Left colon (tissue), 2 donors: Measurements from ENCODE around the gene RABEP2. TPM values are rescaled to one million over a fixed set of nuclear protein-coding genes. Genes with fewer than 3 reads are reported as not detected.
"Not testable (repeated sequence)": the region's sequence is repeated elsewhere in the genome, so short reads cannot be mapped to it uniquely, and the experiment has no call there.

Experiments
- ATAC-seq: fragments of 200-7000 bp; cut with Tn5 transposase; one replicate; pipeline ENCODE4 v1.9.1; 2020; ENCODE audit warnings: mild to moderate bottlenecking, moderate library complexity
- DNase-seq, 2 donors: peaks; one replicate each; pipeline ENCODE4 v3.0.0-alpha.2; 2020
- intact Hi-C, 2 donors: fragments of 100-400 bp; cut with DNase I in 1 of 2; cut with micrococcal nuclease in 1 of 2; formaldehyde crosslinking; loops; one replicate each; pipeline versions ENCODE4 v1.11.2 to v1.14.0; 2022; cut with DNase I, micrococcal nuclease
- total RNA-seq, 2 donors: library from RNA; stranded (reverse); fragmentation: NEBNext Ultra II Directional; extraction: Animal tissue kit (Norgen Biotek cat#: 25700); gene quantifications; one replicate each; pipeline ENCODE4 v1.2.1, GENCODE V29; 2021
- donor health status: DM: no; HTN: no; CAD: no.
- donor health status: DM: yes; HTN: yes; CAD: no.

Gene RABEP2
- total RNA-seq, 2 donors from 2014 or later = 39.6 to 41.4 TPM

DNA sequence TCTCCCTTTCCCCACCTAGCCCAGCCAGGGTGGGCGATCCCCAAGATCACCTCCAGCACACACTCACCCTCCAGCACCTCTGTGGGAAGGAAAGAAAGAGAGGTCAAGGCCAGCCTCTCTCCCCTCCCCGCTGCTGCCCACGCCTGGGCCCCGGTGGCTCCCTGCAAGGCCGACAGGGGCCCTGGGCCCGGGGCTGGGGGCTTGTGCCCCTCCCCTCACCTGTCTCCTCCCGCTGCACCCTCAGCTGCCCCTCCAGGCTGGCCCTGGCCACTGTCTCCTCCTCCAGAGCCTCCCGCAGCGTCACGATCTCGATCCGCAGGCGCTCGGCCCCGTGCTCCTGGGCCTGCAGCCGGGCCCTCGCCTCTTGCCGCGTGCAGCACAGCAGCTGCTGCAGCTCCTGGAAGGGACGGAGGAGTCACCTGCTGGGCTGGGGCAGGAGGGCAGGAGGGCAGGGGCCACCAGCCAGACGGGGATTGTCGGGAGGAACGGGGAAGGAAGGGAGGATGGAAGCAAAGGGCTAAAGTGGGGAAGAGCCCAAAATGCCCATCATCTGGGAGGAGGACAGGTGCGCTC lies 19.2 kb downstream of the RABEP2 start:
- intact Hi-C loops = no loop called here

DNA sequence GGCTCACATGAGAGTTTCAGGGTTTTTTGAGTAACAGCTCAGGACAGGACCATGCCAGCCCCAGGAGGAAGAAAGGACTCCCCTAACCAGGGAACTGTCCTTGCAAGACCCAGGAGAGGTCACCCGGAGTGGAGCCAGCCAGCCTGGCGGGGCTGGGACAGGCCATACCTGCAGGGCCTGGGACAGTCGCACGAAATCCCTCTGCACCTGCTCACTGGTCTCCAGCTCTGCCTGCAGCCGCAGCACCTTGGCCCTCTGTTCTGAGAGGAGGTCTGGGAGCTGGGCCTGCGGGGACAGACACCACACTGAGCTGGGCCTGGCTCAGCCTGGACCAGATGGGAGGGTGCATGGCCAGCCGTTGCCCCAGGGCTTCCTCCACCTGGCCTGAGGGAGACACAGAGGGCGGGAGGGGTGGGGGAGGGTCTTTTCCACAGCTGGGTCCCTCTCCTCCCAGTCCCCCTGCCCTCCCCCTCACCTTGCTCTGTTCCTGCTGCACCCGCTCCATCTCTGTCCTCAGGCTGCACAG lies 19.7 kb downstream of the RABEP2 start:
- DNase-seq (no peak), ATAC-seq (no peak)
- intact Hi-C loops = no loop called here

More for the DNA sequence above, 19.2 kb downstream of the RABEP2 start:
- ATAC-seq (no peak), DNase-seq (no peak)

DNA sequence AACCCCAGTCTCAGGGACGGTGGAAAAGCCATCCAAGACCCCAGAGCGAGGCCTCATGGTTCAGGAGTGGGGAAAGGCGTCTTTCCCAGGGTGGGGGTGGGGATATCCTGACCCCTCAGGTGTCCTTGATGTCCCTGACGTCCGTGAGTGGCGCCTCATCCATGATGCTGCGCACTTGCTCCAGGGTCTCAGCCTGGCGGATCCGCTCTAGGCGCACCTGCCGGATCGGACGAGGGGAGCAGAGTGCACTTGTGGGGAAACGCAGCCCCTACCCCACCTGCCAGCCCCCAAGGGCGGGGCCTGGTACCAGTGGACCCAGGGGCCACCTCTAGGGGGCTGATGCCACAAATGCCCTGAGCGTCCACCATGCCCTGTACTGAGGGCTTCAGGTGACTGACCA lies 20.2 kb downstream of the RABEP2 start:
- ATAC-seq = no peak
- no peak for DNase-seq
- intact Hi-C loops = no loop called here

DNA sequence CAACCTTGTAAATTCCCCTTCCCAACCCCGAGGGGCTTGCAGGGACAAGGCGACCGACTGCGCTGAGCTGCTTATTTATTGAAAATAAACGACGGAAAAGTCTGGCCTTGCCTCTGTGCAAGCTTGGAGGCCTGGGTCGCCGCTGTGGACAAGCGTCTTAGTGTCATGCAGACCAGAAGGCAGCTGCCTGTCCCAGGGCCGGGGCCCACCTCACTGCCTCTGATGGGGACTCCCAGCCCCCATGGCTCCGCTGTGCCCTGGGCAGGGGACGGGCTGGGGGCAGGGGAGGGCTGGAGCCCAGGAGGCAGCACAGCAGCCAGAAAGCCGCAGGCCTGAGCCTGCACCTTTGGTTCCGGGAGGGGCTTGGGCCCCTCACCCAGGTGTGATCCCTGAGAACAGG lies 20.7 kb downstream of the RABEP2 start:
- intact Hi-C loops = no loop called here
- DNase-seq (no peak), ATAC-seq (no peak)

DNA sequence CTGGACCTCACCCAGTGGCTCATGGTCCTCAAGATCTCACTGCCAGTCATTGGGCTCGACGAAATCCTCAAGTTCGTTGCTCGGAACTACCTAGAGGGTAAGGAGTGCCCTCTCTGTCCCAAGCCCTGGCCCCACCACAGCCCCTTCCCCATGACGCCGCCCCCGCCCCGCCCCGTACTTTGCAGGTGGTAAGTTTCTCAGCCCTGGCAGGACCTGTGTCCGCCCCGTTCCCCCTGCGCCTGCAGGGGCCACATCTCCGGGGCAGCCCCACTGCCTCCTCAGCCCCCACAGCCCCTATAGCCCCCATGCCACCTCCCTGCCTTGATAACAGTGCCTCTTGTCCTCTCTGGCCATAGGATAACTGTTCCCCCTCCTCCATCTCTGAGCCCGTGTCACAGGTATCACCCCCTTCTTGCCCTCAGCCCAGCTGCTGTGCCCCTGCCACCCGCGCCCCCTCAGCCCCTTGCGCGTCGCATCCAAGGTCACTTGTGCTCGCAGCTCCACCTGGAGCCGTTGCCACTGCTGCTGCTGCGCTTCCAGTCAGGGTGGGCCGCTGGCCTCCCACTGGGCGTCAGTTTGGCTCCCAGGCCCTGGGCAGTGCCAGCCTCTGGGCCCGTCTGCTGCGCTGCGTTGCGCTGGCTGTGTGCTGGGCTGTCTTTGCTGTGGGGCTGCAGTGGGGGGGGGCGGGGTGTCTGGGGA lies 21.5 kb downstream of the RABEP2 start:
- ATAC-seq (peak; percentile 17), DNase-seq (no peak)
- intact Hi-C loops = no loop called here

DNA sequence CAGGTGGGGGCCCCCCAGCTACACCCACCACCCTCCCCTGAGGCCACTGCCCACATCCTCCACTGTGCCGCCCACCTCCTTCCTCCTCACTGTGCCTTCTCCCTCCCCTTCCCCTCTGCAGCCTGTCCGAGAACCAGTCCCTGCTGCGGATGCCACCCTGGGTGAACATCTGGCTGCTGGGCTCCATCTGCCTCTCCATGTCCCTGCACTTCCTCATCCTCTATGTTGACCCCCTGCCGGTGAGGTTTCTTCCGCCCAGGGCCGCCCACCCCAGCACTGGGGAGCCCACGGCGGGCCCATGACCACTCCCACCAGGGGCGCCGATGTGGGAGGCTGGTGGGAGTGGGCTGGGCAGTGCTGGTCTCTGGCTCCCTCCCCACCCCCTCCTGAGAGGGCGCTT lies 22.1 kb downstream of the RABEP2 start:
- DNase-seq (no peak), ATAC-seq (peak; percentile 21)
- intact Hi-C loops = no loop called here

DNA sequence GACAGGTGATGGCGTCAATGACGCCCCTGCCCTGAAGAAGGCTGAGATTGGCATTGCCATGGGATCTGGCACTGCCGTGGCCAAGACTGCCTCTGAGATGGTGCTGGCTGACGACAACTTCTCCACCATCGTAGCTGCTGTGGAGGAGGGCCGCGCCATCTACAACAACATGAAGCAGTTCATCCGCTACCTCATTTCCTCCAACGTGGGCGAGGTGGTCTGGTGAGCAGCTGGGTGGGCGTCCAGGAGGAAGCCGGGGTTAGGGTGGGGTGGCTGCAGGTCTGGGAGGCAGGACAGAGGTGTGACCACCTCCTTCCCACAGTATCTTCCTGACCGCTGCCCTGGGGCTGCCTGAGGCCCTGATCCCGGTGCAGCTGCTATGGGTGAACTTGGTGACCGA lies 23.2 kb downstream of the RABEP2 start:
- DNase-seq (no peak), ATAC-seq (peak; percentile 18)
- intact Hi-C loops = no loop called here

DNA sequence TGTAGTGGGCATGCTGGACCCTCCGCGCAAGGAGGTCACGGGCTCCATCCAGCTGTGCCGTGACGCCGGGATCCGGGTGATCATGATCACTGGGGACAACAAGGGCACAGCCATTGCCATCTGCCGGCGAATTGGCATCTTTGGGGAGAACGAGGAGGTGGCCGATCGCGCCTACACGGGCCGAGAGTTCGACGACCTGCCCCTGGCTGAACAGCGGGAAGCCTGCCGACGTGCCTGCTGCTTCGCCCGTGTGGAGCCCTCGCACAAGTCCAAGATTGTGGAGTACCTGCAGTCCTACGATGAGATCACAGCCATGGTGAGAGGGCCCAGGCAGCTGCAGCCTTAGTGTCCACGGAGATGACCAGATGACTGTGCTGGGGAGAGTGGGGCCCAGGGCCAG lies 24.4 kb downstream of the RABEP2 start:
- intact Hi-C loops = no loop called here
- ATAC-seq = no peak
- no peak for DNase-seq

DNA sequence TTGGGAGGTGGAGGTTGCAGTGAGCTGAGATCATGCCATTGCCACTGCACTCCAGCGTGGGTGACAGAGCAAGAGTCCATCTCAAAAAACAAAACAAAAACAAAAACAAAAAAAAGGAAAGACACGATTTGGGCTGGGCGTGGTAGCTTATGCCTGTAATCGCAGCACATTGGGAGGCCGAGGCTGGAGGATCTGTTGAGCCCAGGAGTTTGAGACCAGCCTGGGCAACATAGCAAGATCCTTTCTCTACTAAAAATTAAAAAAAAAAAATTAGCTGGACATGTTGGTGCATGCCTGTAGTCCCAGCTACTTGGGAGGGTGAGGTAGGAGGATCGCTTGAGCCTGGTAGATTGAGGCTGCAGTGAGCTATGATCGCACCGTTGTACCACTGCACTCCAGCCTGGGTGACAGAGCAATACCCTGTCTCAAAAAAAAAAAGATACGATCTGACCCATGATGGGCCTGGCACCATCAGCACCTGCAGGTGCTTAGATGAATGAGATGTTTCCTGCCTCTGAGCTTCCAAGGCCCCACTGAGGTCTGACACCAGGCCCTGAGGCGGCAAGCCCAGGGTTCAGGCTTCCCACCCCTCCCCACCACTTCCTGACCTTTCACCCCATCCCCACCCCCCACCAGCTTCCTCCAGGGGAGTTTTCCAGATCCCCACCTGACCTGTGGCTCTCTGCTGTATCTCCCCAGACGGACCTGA lies 25.0 kb downstream of the RABEP2 start:
- DNase-seq = no peak
- intact Hi-C loops = no loop called here
- no peak for ATAC-seq

DNA sequence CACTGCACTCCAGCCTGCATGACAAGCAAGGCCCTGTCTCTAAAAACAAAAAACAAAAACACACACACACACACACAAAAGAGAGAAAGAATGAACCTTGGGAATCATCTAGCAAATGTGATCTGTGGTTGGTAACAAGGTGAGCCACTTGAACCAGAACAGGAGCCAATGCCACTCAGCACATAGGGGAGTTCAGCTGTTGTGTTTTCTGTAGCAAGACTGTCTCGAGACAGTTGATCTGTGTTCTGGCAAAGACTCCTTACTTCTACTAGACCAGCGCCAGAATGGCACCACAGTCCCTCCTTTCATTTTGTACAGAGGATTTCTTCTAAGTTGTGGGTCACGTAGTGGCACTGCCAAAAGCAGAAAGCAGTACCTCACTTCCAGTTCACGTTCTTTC lies 26.1 kb downstream of the RABEP2 start:
- no peak for ATAC-seq
- intact Hi-C loops = no loop called here

DNA sequence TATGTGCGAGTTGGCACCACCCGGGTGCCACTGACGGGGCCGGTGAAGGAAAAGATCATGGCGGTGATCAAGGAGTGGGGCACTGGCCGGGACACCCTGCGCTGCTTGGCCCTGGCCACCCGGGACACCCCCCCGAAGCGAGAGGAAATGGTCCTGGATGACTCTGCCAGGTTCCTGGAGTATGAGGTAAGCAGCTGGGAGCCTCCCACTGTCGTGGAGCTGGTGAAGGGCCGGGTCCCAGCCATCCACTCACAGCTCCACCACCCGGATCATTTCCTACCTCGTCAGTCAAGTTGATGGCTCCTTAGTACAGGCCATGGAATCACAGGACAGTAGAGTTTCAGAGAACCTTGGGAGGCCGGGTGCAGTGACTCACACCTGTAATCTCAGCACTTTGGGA lies 26.8 kb downstream of the RABEP2 start:
- DNase-seq = no peak
- no peak for ATAC-seq
- intact Hi-C loops = no loop called here

More for the DNA sequence above, 26.1 kb downstream of the RABEP2 start:
- DNase-seq = no peak

DNA sequence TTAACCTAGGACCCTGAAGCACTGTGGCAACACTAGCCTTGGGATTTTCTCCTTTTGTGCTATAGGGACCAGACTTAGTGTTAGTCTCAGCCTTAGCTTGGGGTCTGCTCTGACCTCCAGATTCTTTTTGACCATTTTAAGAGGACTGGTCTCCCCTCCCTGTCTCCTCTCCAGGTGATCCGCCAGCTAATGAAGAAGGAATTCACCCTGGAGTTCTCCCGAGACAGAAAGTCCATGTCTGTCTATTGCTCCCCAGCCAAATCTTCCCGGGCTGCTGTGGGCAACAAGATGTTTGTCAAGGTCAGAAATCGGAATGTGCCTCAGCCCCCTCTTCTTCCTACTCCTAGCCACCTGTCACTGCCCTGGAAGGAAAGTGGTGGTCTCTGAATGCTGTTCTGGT lies 27.2 kb downstream of the RABEP2 start:
- ATAC-seq = no peak
- no peak for DNase-seq
- intact Hi-C loops = no loop called here

DNA sequence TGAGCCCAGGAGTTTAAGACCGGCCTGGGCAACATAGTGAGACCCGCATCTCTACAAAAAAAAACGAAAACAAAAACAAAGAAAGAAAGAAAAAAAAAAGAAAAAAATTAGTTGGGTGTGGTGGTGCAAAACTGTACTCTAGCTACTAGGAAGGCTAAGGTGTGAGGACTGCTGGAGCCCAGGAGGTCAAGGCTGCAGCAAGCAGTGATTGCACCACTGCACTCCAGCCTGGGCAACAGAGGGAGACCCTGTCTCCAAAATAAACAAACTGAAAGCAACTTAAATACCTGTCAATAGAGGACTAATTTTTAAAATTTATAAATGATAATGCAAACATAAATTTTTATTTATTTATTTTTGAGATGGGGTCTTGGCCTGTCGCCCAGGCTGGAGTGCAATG lies 29.4 kb downstream of the RABEP2 start:
- intact Hi-C loops = no loop called here
- ATAC-seq (no peak), DNase-seq (no peak)

DNA sequence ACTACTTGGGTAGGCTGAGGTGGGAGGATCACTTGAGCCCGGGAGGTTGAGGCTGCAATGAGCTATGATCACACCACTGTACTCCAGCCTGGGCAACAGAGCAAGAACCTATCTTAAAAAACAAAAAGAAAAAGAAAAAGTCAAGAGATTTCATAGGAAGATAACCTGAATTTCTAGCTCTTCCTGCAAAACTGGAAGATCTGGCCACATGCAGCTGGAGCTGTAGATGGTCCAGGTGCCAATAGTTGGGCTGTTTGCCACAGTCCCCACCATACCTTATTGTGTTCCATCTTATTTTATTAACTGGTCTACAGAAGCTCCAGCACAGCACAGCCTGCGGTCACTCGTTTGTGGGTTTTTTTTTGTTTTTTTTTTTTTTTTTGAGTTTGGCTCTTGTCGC lies 31.7 kb downstream of the RABEP2 start:
- intact Hi-C loops = no loop called here
- DNase-seq = no peak

DNA sequence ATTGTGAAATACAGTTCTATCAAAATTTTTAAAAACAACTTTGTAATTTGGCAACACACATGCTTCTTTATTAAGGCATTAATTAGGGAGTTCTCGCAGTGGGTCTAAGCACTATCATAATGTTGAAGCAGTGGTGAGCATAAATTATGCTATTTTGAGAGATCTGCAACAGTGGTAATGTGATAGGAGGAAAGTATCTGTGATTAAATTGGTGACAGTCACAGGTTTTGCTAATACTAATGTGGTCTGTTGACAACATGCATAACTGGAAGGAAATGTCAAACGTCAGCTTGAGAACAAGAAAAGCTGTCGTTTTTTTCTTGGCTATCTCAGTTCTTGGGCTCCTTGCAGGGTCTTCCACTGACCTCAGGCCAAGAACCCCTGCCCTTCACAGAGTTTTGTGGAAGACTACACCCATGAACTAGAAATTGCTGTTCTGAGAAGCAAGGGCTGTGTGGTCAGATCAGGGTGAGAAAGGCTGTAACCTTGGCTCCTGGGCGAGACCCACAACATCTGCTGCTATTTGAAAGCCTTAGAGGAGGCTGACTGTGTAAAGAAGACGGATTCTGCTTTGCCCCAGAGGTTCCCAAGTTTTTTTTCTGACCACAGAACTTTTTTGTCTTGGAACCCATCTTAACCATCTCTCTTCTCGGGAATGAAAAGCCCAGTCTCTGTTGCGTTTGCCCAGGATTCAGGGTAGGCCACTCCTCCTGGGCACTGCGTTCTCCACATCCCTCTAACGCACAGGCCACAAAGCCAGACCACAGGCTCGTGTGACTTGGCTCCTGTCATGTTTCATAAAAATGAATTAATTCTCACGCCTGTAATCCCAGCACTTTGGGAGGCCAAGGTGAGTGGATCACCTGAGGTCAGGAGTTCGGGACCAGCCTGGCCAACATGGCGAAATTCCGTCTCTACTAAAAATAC lies 32.8 kb downstream of the RABEP2 start:
- ATAC-seq = no peak
- intact Hi-C loops = no loop called here
- DNase-seq = no peak

More for the DNA sequence above, 31.7 kb downstream of the RABEP2 start:
- no peak for ATAC-seq

DNA sequence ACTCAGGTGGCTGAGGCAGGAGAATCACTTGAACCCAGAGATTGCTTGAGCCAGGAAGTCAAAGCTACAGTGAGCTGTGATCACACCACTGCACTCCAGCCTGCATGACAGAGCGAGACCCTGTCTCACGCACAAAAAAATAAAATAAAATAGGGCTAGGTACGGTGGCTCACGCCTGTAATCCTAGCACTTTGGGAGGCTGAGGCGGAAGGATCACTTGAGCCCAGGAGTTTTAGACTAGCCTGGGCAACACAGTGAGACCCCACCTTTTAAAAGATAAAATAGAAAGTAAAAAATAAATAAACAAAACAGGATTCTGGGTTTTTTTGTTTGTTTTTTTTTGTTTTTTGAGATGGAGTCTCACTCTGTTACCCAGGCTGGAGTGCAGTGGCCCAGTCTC lies 34.7 kb downstream of the RABEP2 start:
- DNase-seq, ATAC-seq, intact Hi-C loops: not testable (repeated sequence)

DNA sequence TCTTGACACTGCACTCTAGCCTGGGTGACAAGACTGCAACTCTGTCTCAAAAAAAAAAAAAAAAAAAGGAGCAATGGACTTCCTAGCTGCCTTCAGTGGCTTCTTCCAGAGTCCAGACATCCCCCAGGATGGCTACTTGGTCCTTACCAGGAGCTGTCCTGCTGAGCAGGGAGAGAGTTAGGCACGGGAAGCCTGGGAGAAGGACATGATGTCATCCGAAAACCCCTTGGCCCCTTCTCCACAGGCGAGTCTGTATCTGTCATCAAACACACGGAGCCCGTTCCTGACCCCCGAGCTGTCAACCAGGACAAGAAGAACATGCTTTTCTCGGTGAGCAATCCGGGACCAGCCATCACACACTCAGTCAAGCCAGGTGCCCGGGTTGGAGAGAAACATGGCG lies 38.1 kb downstream of the RABEP2 start:
- ATAC-seq = no peak
- DNase-seq = no peak
- intact Hi-C loops = no loop called here

DNA sequence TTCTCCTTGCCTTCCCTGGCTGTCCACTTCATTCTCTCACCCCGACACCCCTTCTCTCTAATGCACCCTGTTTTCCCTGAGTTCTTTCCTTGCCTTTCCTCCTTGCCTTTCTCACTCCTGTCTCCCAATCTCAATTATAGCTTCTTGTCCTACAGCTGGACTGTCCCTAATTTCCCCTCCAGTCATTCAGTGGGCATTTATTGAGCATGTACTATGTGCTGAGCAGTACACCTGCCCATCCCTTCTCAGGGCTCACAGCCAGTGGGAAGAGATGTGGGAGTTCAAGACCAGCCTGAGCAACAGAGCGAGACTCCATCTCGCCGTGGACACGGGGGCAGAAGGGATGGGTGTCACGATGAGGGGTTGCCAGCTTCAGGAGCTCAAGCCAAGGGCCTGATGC lies 41.0 kb downstream of the RABEP2 start:
- ATAC-seq = no peak
- DNase-seq = no peak
- intact Hi-C loops = no loop called here
